Skeletal muscle satellite cell (primary cell): ENCODE data around the gene MARCHF11.

Experiments
- H3K27me3 ChIP-seq: 2 replicates; pipeline ENCODE4 v1.7.0; 2013; ENCODE audit warnings: low read length; ENCODE audit not compliant: control insufficient read depth, insufficient read depth
- H3K36me3 ChIP-seq: 2 replicates; pipeline ENCODE4 v1.7.0; 2013; ENCODE audit warnings: mild to moderate bottlenecking, control low read depth, low read length; ENCODE audit not compliant: insufficient read depth
- H3K4me1 ChIP-seq: 2 replicates; pipeline ENCODE4 v1.7.0; 2013; ENCODE audit warnings: low read length; ENCODE audit not compliant: control insufficient read depth, insufficient read depth
- H3K4me2 ChIP-seq: 2 replicates; pipeline ENCODE4 v1.7.0; 2013; ENCODE audit warnings: mild to moderate bottlenecking, low read length
- H3K4me3 ChIP-seq: 2 replicates; pipeline ENCODE4 v1.7.0; 2013; ENCODE audit warnings: low read length
- H3K9ac ChIP-seq: 2 replicates; pipeline ENCODE4 v1.7.0; 2013; ENCODE audit warnings: mild to moderate bottlenecking, low read depth, low read length, moderate library complexity
- H3K9me3 ChIP-seq: replicated peaks from 2 replicates; pipeline ENCODE4 v1.7.0; 2013; ENCODE audit warnings: mild to moderate bottlenecking, control low read depth, low read length

MARCHF11 gene

DNA sequence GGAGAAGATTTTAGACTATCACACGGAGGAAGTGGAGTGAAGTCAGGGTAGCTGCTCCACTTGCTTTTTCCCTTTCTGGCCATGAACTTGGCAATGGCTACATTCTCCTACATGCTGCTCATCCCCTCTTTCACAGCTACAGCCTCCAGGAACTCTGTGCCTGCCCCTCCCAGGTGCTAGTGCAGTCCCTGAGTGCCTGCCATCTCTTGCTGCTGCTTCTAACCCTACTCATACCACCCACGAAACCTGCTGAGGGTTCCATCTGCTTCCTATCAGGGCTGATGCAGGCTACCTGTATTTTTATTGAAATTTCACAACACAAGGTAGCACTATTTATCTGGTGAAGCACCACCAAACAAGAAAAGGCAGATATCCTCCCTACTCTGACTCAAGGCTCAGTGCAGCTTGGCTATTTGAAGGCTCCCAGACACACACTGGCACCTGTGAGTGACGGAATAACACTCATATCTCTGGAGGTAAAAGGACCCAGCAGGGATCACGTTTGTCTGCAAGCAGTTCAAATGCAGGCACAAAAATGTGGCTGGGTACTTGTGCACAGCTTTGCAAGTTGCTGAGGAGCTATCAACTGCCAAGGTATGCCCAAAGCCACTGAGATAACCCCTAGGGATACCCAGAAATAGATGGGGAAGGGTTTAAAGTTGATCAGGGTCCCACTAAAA, 51.6 kb downstream of the MARCHF11 start:
- H3K27me3 ChIP-seq, result no peaks in the 10 kb centered on the region
- H3K4me3 ChIP-seq, result no peak overlapping the region
- no peaks in the 10 kb centered on the region for H3K9me3 ChIP-seq
- no peak overlapping the region for H3K4me2 ChIP-seq
- no peaks in the 10 kb centered on the region for H3K4me1 ChIP-seq
- H3K36me3 ChIP-seq, result no peaks in the 10 kb centered on the region
- H3K9ac ChIP-seq, result no peak overlapping the region

DNA sequence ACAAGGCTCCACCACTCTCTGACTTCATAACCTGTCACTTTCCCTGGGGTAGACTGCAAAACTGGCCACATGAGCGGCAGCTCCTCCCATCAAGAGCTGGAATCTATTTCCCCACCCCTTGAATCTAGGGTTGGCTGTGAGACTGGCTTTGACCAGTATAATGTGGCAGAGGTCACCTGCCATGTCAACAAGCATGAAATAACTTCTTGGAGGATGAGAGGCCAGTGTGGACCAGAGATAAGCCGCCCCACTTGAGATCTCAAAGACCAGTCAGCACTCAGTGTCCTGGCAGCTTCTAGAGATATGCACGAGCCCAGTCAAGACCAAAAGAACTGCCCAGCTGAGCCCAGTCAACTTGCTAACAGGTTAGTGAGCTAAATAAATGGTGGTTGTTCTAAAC, 59.0 kb downstream of the MARCHF11 start:
- no peaks in the 10 kb centered on the region for H3K9me3 ChIP-seq
- H3K27me3 ChIP-seq, result no peaks in the 10 kb centered on the region
- H3K36me3 ChIP-seq, result no peaks in the 10 kb centered on the region
- no peaks in the 10 kb centered on the region for H3K4me1 ChIP-seq
- no peak overlapping the region for H3K9ac ChIP-seq
- no peak overlapping the region for H3K4me2 ChIP-seq
- H3K4me3 ChIP-seq, result no peak overlapping the region

- H3K4me3 ChIP-seq, result no peak overlapping the region
- no peak overlapping the region for H3K4me2 ChIP-seq
- H3K36me3 ChIP-seq, result no peaks in the 10 kb centered on the region
- no peak overlapping the region for H3K9ac ChIP-seq
- H3K4me1 ChIP-seq, result no peaks in the 10 kb centered on the region
- H3K27me3 ChIP-seq, result no peaks in the 10 kb centered on the region
- H3K9me3 ChIP-seq, result no peaks in the 10 kb centered on the region
Measured at GRCh38 chr5:16119790-16120189, 59.8 kb downstream of the MARCHF11 start.

GRCh38 chr5:16115140-16115539, 64.5 kb downstream of the MARCHF11 start:
- H3K9ac ChIP-seq, result no peak overlapping the region
- H3K27me3 ChIP-seq, result no peaks in the 10 kb centered on the region
- no peaks in the 10 kb centered on the region for H3K4me1 ChIP-seq
- H3K36me3 ChIP-seq, result no peaks in the 10 kb centered on the region
- no peak overlapping the region for H3K4me2 ChIP-seq
- no peaks in the 10 kb centered on the region for H3K9me3 ChIP-seq
- H3K4me3 ChIP-seq, result no peak overlapping the region

GRCh38 chr5:16108418-16108817, 71.2 kb downstream of the MARCHF11 start:
- Histone ChIP-seq H3K27me3 (no peaks in the 10 kb centered on the region), H3K36me3 (no peaks in the 10 kb centered on the region), H3K9me3 (no peaks in the 10 kb centered on the region), H3K4me2 (no peak overlapping the region), H3K9ac (no peak overlapping the region), H3K4me1 (no peaks in the 10 kb centered on the region), H3K4me3 (no peak overlapping the region)

- Histone ChIP-seq H3K4me1 (no peaks in the 10 kb centered on the region), H3K36me3 (no peaks in the 10 kb centered on the region), H3K4me3 (no peak overlapping the region), H3K9me3 (no peaks in the 10 kb centered on the region), H3K4me2 (no peak overlapping the region), H3K9ac (no peak overlapping the region), H3K27me3 (no peaks in the 10 kb centered on the region)
Measured at GRCh38 chr5:16104961-16105360, 74.6 kb downstream of the MARCHF11 start.

DNA sequence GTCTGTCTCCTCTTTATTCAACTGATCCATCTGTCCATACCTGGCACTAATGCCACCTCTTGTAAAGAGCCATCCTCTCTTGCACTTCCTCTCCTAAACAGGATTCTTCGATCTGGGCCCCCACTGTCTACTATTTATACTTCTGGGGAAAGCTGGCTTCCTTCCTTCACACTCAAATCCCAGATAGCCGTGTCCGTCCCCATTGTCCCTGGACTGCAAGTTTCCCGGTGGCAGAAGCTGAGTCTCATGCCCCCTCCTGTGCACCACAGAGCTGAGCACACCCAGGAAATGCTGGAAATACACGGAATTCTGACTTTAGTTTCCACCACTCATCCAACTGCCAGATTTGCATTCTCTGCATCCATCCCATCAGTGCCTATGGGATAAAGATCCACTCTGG, 84.0 kb downstream of the MARCHF11 start:
- Histone ChIP-seq H3K4me2 (no peak overlapping the region), H3K36me3 (no peaks in the 10 kb centered on the region), H3K27me3 (no peaks in the 10 kb centered on the region), H3K9me3 (no peaks in the 10 kb centered on the region), H3K9ac (no peak overlapping the region), H3K4me1 (no peaks in the 10 kb centered on the region), H3K4me3 (no peak overlapping the region)

GRCh38 chr5:16090270-16090669, 89.3 kb downstream of the MARCHF11 start:
- Histone ChIP-seq H3K4me3 (no peak overlapping the region), H3K9ac (no peak overlapping the region), H3K27me3 (no peaks in the 10 kb centered on the region), H3K36me3 (no peaks in the 10 kb centered on the region), H3K4me1 (no peaks in the 10 kb centered on the region), H3K9me3 (no peaks in the 10 kb centered on the region), H3K4me2 (no peak overlapping the region)

DNA sequence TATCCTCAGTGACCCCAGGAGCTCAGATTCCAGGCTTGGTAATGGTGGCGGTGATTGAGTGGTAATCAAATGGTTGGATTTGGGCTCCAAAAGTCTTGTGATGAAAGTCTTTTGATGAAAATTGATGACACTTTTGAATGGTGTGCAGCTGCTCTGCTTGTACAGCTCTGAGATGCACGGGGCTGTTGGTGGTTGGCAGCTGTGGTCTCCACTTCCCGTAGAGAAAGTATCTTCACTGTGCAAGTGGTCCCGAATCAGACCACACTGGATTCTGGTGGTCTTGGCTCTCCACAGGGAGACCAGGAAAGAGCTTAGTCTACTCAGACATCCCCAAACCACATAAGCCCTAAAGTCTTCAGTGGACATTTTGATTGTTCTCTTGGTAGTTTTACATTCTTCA, 96.6 kb downstream of the MARCHF11 start:
- Histone ChIP-seq H3K4me3 (no peak overlapping the region), H3K9ac (no peak overlapping the region), H3K27me3 (no peaks in the 10 kb centered on the region), H3K4me1 (no peaks in the 10 kb centered on the region), H3K9me3 (no peaks in the 10 kb centered on the region), H3K36me3 (no peaks in the 10 kb centered on the region), H3K4me2 (no peak overlapping the region)

- H3K9ac ChIP-seq, result no peak overlapping the region
- H3K36me3 ChIP-seq, result no peaks in the 10 kb centered on the region
- H3K4me1 ChIP-seq, result no peaks in the 10 kb centered on the region
- no peak overlapping the region for H3K4me2 ChIP-seq
- H3K9me3 ChIP-seq, result no peaks in the 10 kb centered on the region
- no peaks in the 10 kb centered on the region for H3K27me3 ChIP-seq
- H3K4me3 ChIP-seq, result no peak overlapping the region
Measured at GRCh38 chr5:16082053-16082452, 97.5 kb downstream of the MARCHF11 start.

- Histone ChIP-seq H3K27me3 (no peaks in the 10 kb centered on the region), H3K4me1 (no peaks in the 10 kb centered on the region), H3K4me3 (no peak overlapping the region), H3K9me3 (no peaks in the 10 kb centered on the region), H3K9ac (no peak overlapping the region), H3K36me3 (no peaks in the 10 kb centered on the region), H3K4me2 (no peak overlapping the region)
Measured at GRCh38 chr5:16081376-16081955, 98.1 kb downstream of the MARCHF11 start.

DNA sequence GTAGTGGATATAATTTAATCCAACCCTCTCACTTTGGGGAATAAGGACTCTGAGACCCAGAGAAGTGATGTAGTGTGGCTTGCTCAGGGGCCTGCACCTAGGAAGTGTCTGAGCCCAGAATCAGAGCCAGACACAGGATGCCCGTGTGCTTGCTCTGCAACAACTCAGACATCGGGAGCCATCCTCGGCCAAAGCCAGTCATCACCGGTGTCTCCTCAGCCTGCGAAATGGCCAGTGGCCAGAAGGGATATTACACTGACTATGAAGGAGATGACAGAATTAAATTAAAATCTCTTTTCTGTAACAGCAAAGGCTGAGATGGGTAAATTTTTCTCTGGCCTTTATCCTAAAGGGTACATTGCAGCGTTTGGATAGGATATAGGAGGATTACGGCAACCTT, 102.9 kb downstream of the MARCHF11 start:
- H3K36me3 ChIP-seq, result no peaks in the 10 kb centered on the region
- no peak overlapping the region for H3K9ac ChIP-seq
- H3K4me2 ChIP-seq, result no peak overlapping the region
- no peaks in the 10 kb centered on the region for H3K27me3 ChIP-seq
- H3K4me3 ChIP-seq, result no peak overlapping the region
- no peaks in the 10 kb centered on the region for H3K9me3 ChIP-seq
- H3K4me1 ChIP-seq, result no peaks in the 10 kb centered on the region
